ENCODE data around the gene EXOC3. TPM values are rescaled to one million over a fixed set of nuclear protein-coding genes. Genes with fewer than 3 reads are reported as not detected.

The EXOC3 gene
- total and polyA plus RNA-seq, 10 of the 15 experiments (the other 5 are each of a cell fraction or from before 2014, with no cell fraction given): 1.6 to 53.0 (median 27.9) TPM

DNA sequence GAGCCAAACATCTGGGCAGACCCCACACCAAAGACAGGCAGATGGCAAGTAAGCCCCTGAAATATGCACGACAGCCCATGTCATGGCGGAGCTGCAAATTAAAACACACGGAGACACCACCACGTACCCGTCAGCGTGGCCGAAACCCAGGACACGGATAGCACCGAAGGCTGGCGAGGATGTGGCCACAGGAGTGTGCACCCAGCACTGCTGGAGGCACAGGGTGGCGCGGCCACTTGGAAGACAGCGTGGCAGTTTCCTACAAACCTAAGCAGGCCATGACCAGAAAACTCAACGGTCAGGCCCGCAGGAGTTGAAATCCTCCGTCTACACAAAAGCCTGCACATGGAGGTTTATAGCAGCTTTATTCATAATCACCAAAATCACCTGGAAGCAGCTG lies 68.5 kb downstream of the EXOC3 start (continued):
- TF ChIP-seq, protein P1, sequence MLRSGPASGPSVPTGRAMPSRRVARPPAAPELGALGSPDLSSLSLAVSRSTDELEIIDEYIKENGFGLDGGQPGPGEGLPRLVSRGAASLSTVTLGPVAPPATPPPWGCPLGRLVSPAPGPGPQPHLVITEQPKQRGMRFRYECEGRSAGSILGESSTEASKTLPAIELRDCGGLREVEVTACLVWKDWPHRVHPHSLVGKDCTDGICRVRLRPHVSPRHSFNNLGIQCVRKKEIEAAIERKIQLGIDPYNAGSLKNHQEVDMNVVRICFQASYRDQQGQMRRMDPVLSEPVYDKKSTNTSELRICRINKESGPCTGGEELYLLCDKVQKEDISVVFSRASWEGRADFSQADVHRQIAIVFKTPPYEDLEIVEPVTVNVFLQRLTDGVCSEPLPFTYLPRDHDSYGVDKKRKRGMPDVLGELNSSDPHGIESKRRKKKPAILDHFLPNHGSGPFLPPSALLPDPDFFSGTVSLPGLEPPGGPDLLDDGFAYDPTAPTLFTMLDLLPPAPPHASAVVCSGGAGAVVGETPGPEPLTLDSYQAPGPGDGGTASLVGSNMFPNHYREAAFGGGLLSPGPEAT (IDR thresholded peaks at IDR 0.05; ENCODE audit: low read depth): no peak
- TF ChIP-seq NFIC (IDR thresholded peaks at IDR 0.05; ENCODE audit: low read depth, low read length) (no peak), PML (IDR thresholded peaks at IDR 0.05; ENCODE audit: low read length) (no peak), RBBP5 (conservative IDR thresholded peaks at IDR 0.05) (no peak), MEF2A (IDR thresholded peaks at IDR 0.05; ENCODE audit: insufficient read depth, low read depth, low read length) (no peak), SRF (IDR thresholded peaks at IDR 0.05; ENCODE audit: low read depth in 2 of 2, low read length in 2 of 2) (no peak), EED (IDR thresholded peaks at IDR 0.05; ENCODE audit: low read depth) (no peak), CBX3 (IDR thresholded peaks at IDR 0.05; ENCODE audit: borderline replicate concordance, low read depth) (no peak), ZBED1 (IDR thresholded peaks at IDR 0.05; ENCODE audit: borderline replicate concordance) (no peak)
- TF ChIP-seq, protein P2, sequence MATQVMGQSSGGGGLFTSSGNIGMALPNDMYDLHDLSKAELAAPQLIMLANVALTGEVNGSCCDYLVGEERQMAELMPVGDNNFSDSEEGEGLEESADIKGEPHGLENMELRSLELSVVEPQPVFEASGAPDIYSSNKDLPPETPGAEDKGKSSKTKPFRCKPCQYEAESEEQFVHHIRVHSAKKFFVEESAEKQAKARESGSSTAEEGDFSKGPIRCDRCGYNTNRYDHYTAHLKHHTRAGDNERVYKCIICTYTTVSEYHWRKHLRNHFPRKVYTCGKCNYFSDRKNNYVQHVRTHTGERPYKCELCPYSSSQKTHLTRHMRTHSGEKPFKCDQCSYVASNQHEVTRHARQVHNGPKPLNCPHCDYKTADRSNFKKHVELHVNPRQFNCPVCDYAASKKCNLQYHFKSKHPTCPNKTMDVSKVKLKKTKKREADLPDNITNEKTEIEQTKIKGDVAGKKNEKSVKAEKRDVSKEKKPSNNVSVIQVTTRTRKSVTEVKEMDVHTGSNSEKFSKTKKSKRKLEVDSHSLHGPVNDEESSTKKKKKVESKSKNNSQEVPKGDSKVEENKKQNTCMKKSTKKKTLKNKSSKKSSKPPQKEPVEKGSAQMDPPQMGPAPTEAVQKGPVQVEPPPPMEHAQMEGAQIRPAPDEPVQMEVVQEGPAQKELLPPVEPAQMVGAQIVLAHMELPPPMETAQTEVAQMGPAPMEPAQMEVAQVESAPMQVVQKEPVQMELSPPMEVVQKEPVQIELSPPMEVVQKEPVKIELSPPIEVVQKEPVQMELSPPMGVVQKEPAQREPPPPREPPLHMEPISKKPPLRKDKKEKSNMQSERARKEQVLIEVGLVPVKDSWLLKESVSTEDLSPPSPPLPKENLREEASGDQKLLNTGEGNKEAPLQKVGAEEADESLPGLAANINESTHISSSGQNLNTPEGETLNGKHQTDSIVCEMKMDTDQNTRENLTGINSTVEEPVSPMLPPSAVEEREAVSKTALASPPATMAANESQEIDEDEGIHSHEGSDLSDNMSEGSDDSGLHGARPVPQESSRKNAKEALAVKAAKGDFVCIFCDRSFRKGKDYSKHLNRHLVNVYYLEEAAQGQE (IDR thresholded peaks at IDR 0.05; ENCODE audit: low read depth, low read length): no peak
- TF ChIP-seq, protein P3, sequence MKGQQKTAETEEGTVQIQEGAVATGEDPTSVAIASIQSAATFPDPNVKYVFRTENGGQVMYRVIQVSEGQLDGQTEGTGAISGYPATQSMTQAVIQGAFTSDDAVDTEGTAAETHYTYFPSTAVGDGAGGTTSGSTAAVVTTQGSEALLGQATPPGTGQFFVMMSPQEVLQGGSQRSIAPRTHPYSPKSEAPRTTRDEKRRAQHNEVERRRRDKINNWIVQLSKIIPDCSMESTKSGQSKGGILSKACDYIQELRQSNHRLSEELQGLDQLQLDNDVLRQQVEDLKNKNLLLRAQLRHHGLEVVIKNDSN (IDR thresholded peaks at IDR 0.05; ENCODE audit: borderline replicate concordance, extremely low read length, insufficient read depth, low read depth, low read length): no peak
